Karpas-422 (cell line): ENCODE results near the gene INPP4A. TPM values are rescaled to one million over a fixed set of nuclear protein-coding genes. Genes with fewer than 3 reads are reported as not detected.

Source experiments
- DNase-seq: peaks from one replicate; pipeline ENCODE4 v3.0.0-alpha.2; 2015
- H2AFZ ChIP-seq: fragments of 200-600 bp; sonication (generic); 2 replicates; pipeline ENCODE4 v1.6.1; 2014; ENCODE audit warnings: antibody characterized with exemption, low read length, mixed read lengths
- H3K27ac ChIP-seq: fragments of 200-600 bp; sonication (generic); 2 replicates; pipeline ENCODE4 v1.5.1; 2014; ENCODE audit warnings: mild to moderate bottlenecking, low read length, moderate library complexity
- H3K27me3 ChIP-seq: fragments of 200-600 bp; sonication (generic); 2 replicates; pipeline ENCODE4 v1.6.1; 2014; ENCODE audit warnings: low read length, mixed read lengths
- H3K36me3 ChIP-seq: fragments of 200-600 bp; sonication (generic); 2 replicates; pipeline ENCODE4 v1.6.1; 2014; ENCODE audit warnings: low read length, mixed read lengths; ENCODE audit not compliant: insufficient read depth
- H3K4me1 ChIP-seq: fragments of 200-600 bp; sonication (generic); 2 replicates; pipeline ENCODE4 v1.6.1; 2014; ENCODE audit warnings: mild to moderate bottlenecking, low read length, mixed read lengths
- H3K4me2 ChIP-seq: fragments of 200-600 bp; sonication (generic); 2 replicates; pipeline ENCODE4 v1.6.1; 2014; ENCODE audit warnings: low read length, low read depth, mild to moderate bottlenecking; ENCODE audit not compliant: poor library complexity, severe bottlenecking
- H3K4me3 ChIP-seq: fragments of 200-600 bp; sonication (generic); 2 replicates; pipeline ENCODE4 v1.5.1; 2014; ENCODE audit warnings: mild to moderate bottlenecking, antibody characterized with exemption, low read length, mixed read lengths
- H3K79me2 ChIP-seq: fragments of 200-600 bp; sonication (generic); 2 replicates; pipeline ENCODE4 v1.6.1; 2014; ENCODE audit warnings: mild to moderate bottlenecking, low read length, mixed read lengths
- H3K9ac ChIP-seq: fragments of 200-600 bp; sonication (generic); 2 replicates; pipeline ENCODE4 v1.6.0; 2014; ENCODE audit warnings: low read length
- H3K9me2 ChIP-seq: fragments of 200-600 bp; sonication (generic), shearing (Covaris generic); replicated peaks from 2 replicates; pipeline ENCODE4 v1.6.0; 2014; ENCODE audit warnings: mild to moderate bottlenecking, low read length, moderate library complexity; ENCODE audit not compliant: insufficient read depth
- H3K9me3 ChIP-seq: fragments of 300-700, 200-600 bp; sonication (generic); 2 replicates; pipeline ENCODE4 v1.6.1; 2014; ENCODE audit warnings: low read length, mixed read lengths
- H4K20me1 ChIP-seq: fragments of 200-600 bp; sonication (generic); 2 replicates; pipeline ENCODE4 v1.6.1; 2014; ENCODE audit warnings: mild to moderate bottlenecking, antibody characterized with exemption, low read length, low read depth; ENCODE audit not compliant: insufficient read depth
- total RNA-seq: library from RNA; depleted of rRNA; stranded (reverse); fragments of >200 nt; shearing (Covaris generic); gene quantifications from 2 replicates; pipeline ENCODE4 v1.2.3, GENCODE V29; 2014; ENCODE audit warnings: low replicate concordance

The INPP4A gene
- total RNA-seq, 1 experiment from 2014 or later, result 5.3 TPM

- Histone ChIP-seq H3K9me3 (no peaks in the 10 kb centered on the region), H3K27ac (no peak overlapping the region), H3K4me1 (no peaks in the 10 kb centered on the region), H3K4me3 (no peak overlapping the region), H3K36me3 (no peaks in the 10 kb centered on the region), H3K9ac (no peak overlapping the region), H3K79me2 (no peaks in the 10 kb centered on the region), H4K20me1 (peaks cover 4% of the 10 kb centered on the region; the same call in 1 of the 2 replicates), H3K4me2 (no peak overlapping the region), H3K9me2 (no peaks in the 10 kb centered on the region), H2AFZ (no peak overlapping the region), H3K27me3 (no peaks in the 10 kb centered on the region)
- no peak for DNase-seq
Measured at GRCh38 chr2:98564541-98565132, 120.0 kb downstream of the INPP4A start.

GRCh38 chr2:98565286-98565860 lies 120.7 kb downstream of the INPP4A start:
- Histone ChIP-seq H3K27me3 (no peaks in the 10 kb centered on the region), H2AFZ (no peak overlapping the region), H4K20me1 (peaks cover 4% of the 10 kb centered on the region; the same call in 1 of the 2 replicates), H3K9ac (no peak overlapping the region), H3K27ac (no peak overlapping the region), H3K36me3 (no peaks in the 10 kb centered on the region), H3K4me2 (no peak overlapping the region), H3K79me2 (no peaks in the 10 kb centered on the region), H3K4me3 (no peak overlapping the region), H3K9me2 (no peaks in the 10 kb centered on the region), H3K9me3 (no peaks in the 10 kb centered on the region), H3K4me1 (no peaks in the 10 kb centered on the region)
- DNase-seq, result no peak

- Histone ChIP-seq H4K20me1 (peaks cover 4% of the 10 kb centered on the region; the same call in 1 of the 2 replicates), H3K4me2 (no peak overlapping the region), H3K9me2 (no peaks in the 10 kb centered on the region), H3K27me3 (no peaks in the 10 kb centered on the region), H3K9me3 (no peaks in the 10 kb centered on the region), H3K4me3 (no peak overlapping the region), H3K36me3 (no peaks in the 10 kb centered on the region), H3K27ac (no peak overlapping the region), H3K4me1 (no peaks in the 10 kb centered on the region), H2AFZ (no peak overlapping the region), H3K9ac (no peak overlapping the region), H3K79me2 (no peaks in the 10 kb centered on the region)
- DNase-seq, result no peak
Measured at GRCh38 chr2:98565941-98566340, 121.3 kb downstream of the INPP4A start.

- no peaks in the 10 kb centered on the region for H3K9me3 ChIP-seq
- no peak overlapping the region for H2AFZ ChIP-seq
- H3K27me3 ChIP-seq, result no peaks in the 10 kb centered on the region
- no peak for DNase-seq
- H3K79me2 ChIP-seq, result no peaks in the 10 kb centered on the region
- H3K4me3 ChIP-seq, result no peak overlapping the region
- H3K4me1 ChIP-seq, result no peaks in the 10 kb centered on the region
- peaks cover 4% of the 10 kb centered on the region; the same call in 1 of the 2 replicates for H4K20me1 ChIP-seq
- H3K36me3 ChIP-seq, result no peaks in the 10 kb centered on the region
- H3K4me2 ChIP-seq, result no peak overlapping the region
- H3K9ac ChIP-seq, result no peak overlapping the region
- H3K9me2 ChIP-seq, result no peaks in the 10 kb centered on the region
- no peak overlapping the region for H3K27ac ChIP-seq
Measured at GRCh38 chr2:98568161-98568956, 123.7 kb downstream of the INPP4A start.

GRCh38 chr2:98569197-98569793 lies 124.6 kb downstream of the INPP4A start:
- Histone ChIP-seq H3K9ac (no peak overlapping the region), H3K27ac (no peak overlapping the region), H3K4me2 (no peak overlapping the region), H3K27me3 (no peaks in the 10 kb centered on the region), H3K79me2 (no peaks in the 10 kb centered on the region), H4K20me1 (peaks cover 4% of the 10 kb centered on the region; the same call in 1 of the 2 replicates), H3K36me3 (no peaks in the 10 kb centered on the region), H3K4me3 (no peak overlapping the region), H3K9me2 (no peaks in the 10 kb centered on the region), H3K9me3 (no peaks in the 10 kb centered on the region), H2AFZ (no peak overlapping the region), H3K4me1 (no peaks in the 10 kb centered on the region)
- DNase-seq, result peak; percentile 86

GRCh38 chr2:98569915-98570314 lies 125.3 kb downstream of the INPP4A start:
- no peaks in the 10 kb centered on the region for H3K27me3 ChIP-seq
- no peak overlapping the region for H3K4me3 ChIP-seq
- no peak overlapping the region for H3K9ac ChIP-seq

GRCh38 chr2:98570356-98570755 lies 125.7 kb downstream of the INPP4A start:
- Histone ChIP-seq H3K36me3 (no peaks in the 10 kb centered on the region), H3K27ac (no peak overlapping the region), H3K27me3 (no peaks in the 10 kb centered on the region), H3K9ac (no peak overlapping the region), H4K20me1 (peaks cover 4% of the 10 kb centered on the region; the same call in 1 of the 2 replicates), H2AFZ (no peak overlapping the region), H3K9me2 (no peaks in the 10 kb centered on the region), H3K4me2 (no peak overlapping the region), H3K9me3 (no peaks in the 10 kb centered on the region), H3K4me1 (no peaks in the 10 kb centered on the region), H3K79me2 (no peaks in the 10 kb centered on the region), H3K4me3 (no peak overlapping the region)
- no peak for DNase-seq

More at GRCh38 chr2:98569915-98570314, 125.3 kb downstream of the INPP4A start:
- H4K20me1 ChIP-seq, result peaks cover 4% of the 10 kb centered on the region; the same call in 1 of the 2 replicates
- DNase-seq, result no peak
- no peaks in the 10 kb centered on the region for H3K9me2 ChIP-seq
- H2AFZ ChIP-seq, result no peak overlapping the region
- no peaks in the 10 kb centered on the region for H3K36me3 ChIP-seq
- H3K4me2 ChIP-seq, result no peak overlapping the region
- H3K79me2 ChIP-seq, result no peaks in the 10 kb centered on the region
- H3K4me1 ChIP-seq, result no peaks in the 10 kb centered on the region
- no peaks in the 10 kb centered on the region for H3K9me3 ChIP-seq
- H3K27ac ChIP-seq, result no peak overlapping the region
